IMR-90 (cell line): Measurements from ENCODE around the gene CCNYL1. TPM values are rescaled to one million over a fixed set of nuclear protein-coding genes. Genes with fewer than 3 reads are reported as not detected.

Source experiments
- ATAC-seq: fragments of 200-7000 bp; cut with Tn5 transposase; 2 replicates; pipeline ENCODE4 v1.9.1; 2020; ENCODE audit warnings: low read depth, mild to moderate bottlenecking, moderate library complexity
- BruUV-seq: library from RNA; stranded (reverse); fragments of 400-500 nt; replicated peaks from 2 replicates; lab custom pipeline; 2021; lab: Mats Ljungman, UMichigan
- CTCF ChIA-PET: fragments of 300-600 bp; formaldehyde crosslinking; extraction: SDS; loops from one replicate; lab custom pipeline; 2021; ENCODE audit warnings: antibody characterized with exemption; lab: Yijun Ruan, JAX
- POLR2A ChIA-PET: fragments of 300-600 bp; sonication (Branson Sonifier 250); formaldehyde crosslinking; loops from one replicate; lab custom pipeline; 2022; ENCODE audit warnings: antibody characterized with exemption; ENCODE audit not compliant: unreplicated experiment; lab: Charles Lee
- DNase-seq: peaks from one replicate; pipeline ENCODE4 v3.0.0; 2013
- H2AFZ ChIP-seq: replicated peaks from 2 replicates; pipeline ENCODE3; 2013; ENCODE audit warnings: low read length, mild to moderate bottlenecking; ENCODE audit not compliant: poor library complexity
- H2AK5ac ChIP-seq: 2 replicates; pipeline ENCODE4 v1.6.1; 2013; ENCODE audit warnings: low read depth, low read length, inconsistent platforms
- H2AK9ac ChIP-seq: replicated peaks from 2 replicates; pipeline ENCODE3; 2013; ENCODE audit warnings: mild to moderate bottlenecking, low read depth, low read length, moderate library complexity; ENCODE audit not compliant: poor library complexity
- H2BK120ac ChIP-seq: 2 replicates; pipeline ENCODE4 v1.6.1; 2013; ENCODE audit warnings: low read depth, low read length, inconsistent platforms
- H2BK15ac ChIP-seq: 3 replicates; pipeline ENCODE4 v1.6.1; 2013; ENCODE audit warnings: low read depth, low read length, inconsistent platforms
- H2BK20ac ChIP-seq: 2 replicates; pipeline ENCODE4 v1.6.1; 2013; ENCODE audit warnings: low read depth, mild to moderate bottlenecking, inconsistent platforms, low read length, moderate library complexity
- H2BK5ac ChIP-seq: 2 replicates; pipeline ENCODE4 v1.6.1; 2013; ENCODE audit warnings: mild to moderate bottlenecking, low read depth, low read length, inconsistent platforms; ENCODE audit not compliant: poor library complexity, severe bottlenecking
- H3K14ac ChIP-seq: replicated peaks from 2 replicates; pipeline ENCODE4 v1.6.1; 2013; ENCODE audit warnings: low read depth, low read length, inconsistent platforms
- H3K18ac ChIP-seq: 2 replicates; pipeline ENCODE4 v1.6.1; 2013; ENCODE audit warnings: low read depth, low read length, control low read depth
- H3K23ac ChIP-seq: 2 replicates; pipeline ENCODE4 v1.6.1; 2013; ENCODE audit warnings: low read depth, low read length, inconsistent platforms
- H3K27ac ChIP-seq: 2 replicates; pipeline ENCODE4 v1.5.1; 2013; ENCODE audit warnings: mild to moderate bottlenecking, control low read depth, low read length; ENCODE audit not compliant: insufficient read depth
- H3K27me3 ChIP-seq: 2 replicates; pipeline ENCODE4 v1.6.1; 2013; ENCODE audit warnings: low read length; ENCODE audit not compliant: control insufficient read depth, insufficient read depth
- H3K36me3 ChIP-seq: 2 replicates; pipeline ENCODE4 v1.6.1; 2013; ENCODE audit warnings: low read length, mixed read lengths; ENCODE audit not compliant: control insufficient read depth, insufficient read depth
- H3K4ac ChIP-seq: 2 replicates; pipeline ENCODE4 v1.6.1; 2013; ENCODE audit warnings: low read depth, low read length, inconsistent platforms
- H3K4me1 ChIP-seq: 2 replicates; pipeline ENCODE4 v1.6.1; 2013; ENCODE audit warnings: low read length, mixed read lengths; ENCODE audit not compliant: control insufficient read depth, insufficient read depth
- H3K4me2 ChIP-seq: 2 replicates; pipeline ENCODE4 v1.6.1; 2013; ENCODE audit warnings: low read depth, mild to moderate bottlenecking, control low read depth, low read length, moderate library complexity
- H3K4me3 ChIP-seq: 2 replicates; pipeline ENCODE4 v1.5.1; 2013; ENCODE audit warnings: low read depth, mild to moderate bottlenecking, control low read depth, low read length, moderate library complexity; ENCODE audit not compliant: insufficient read depth
- H3K56ac ChIP-seq: 2 replicates; pipeline ENCODE4 v1.6.1; 2013; ENCODE audit warnings: low read length, inconsistent platforms; ENCODE audit not compliant: insufficient read depth; ENCODE audit errors: extremely low read depth
- H3K79me1 ChIP-seq, 2 experiments: 2 replicates each; pipeline ENCODE4 v1.6.1; 2013; ENCODE audit warnings: low read length in 2 of 2, inconsistent platforms in 1 of 2, low read depth in 1 of 2
- H3K9ac ChIP-seq: 2 replicates; pipeline ENCODE4 v1.6.1; 2013; ENCODE audit warnings: low read depth, low read length, control low read depth
- H3K9me1 ChIP-seq: 2 replicates; pipeline ENCODE4 v1.6.1; 2013; ENCODE audit warnings: low read length, inconsistent platforms; ENCODE audit not compliant: insufficient read depth
- H3K9me3 ChIP-seq: 2 replicates; pipeline ENCODE4 v1.6.1; 2013; ENCODE audit warnings: low read length; ENCODE audit not compliant: control insufficient read depth, insufficient read depth
- H4K20me1 ChIP-seq: 2 replicates; pipeline ENCODE4 v1.6.1; 2013; ENCODE audit warnings: low read length, inconsistent platforms; ENCODE audit not compliant: insufficient read depth
- H4K5ac ChIP-seq: 2 replicates; pipeline ENCODE4 v1.6.1; 2013; ENCODE audit warnings: mild to moderate bottlenecking, low read depth, low read length, control low read depth
- H4K8ac ChIP-seq, 2 experiments: 2 replicates each; pipeline ENCODE4 v1.6.1; 2013; ENCODE audit warnings: low read depth in 2 of 2, low read length in 2 of 2, control low read depth in 1 of 2, inconsistent platforms in 1 of 2
- H4K91ac ChIP-seq: 2 replicates; pipeline ENCODE4 v1.6.1; 2013; ENCODE audit warnings: low read depth, low read length, inconsistent platforms; ENCODE audit not compliant: insufficient read depth
- BHLHE40 ChIP-seq: fragments of 150-350 bp; IDR thresholded peaks from 2 replicates; pipeline ENCODE4 v1.6.1; 2016; ENCODE audit warnings: mild to moderate bottlenecking, low read depth, low read length
- CEBPB ChIP-seq: IDR thresholded peaks from 2 replicates; pipeline ENCODE4 v1.6.1; 2012; ENCODE audit warnings: low read depth, low read length, improper control_type of control experiment
- CHD1 ChIP-seq: IDR thresholded peaks from 2 replicates; pipeline ENCODE4 v1.6.1; 2012; ENCODE audit warnings: low read depth, low read length, improper control_type of control experiment
- FOS ChIP-seq: fragments of 150-350 bp; IDR thresholded peaks from 2 replicates; pipeline ENCODE4 v1.6.1; 2016; ENCODE audit warnings: low read depth, low read length
- MAFK ChIP-seq: IDR thresholded peaks from 2 replicates; pipeline ENCODE4 v1.6.1; 2012; ENCODE audit warnings: low read depth, low read length, improper control_type of control experiment
- MXI1 ChIP-seq: IDR thresholded peaks from 2 replicates; pipeline ENCODE4 v1.6.1; 2012; ENCODE audit warnings: low read depth, mild to moderate bottlenecking, low read length, moderate library complexity, borderline replicate concordance
- RFX5 ChIP-seq: IDR thresholded peaks from 2 replicates; pipeline ENCODE4 v1.8.0; 2012; ENCODE audit warnings: low read depth, mild to moderate bottlenecking, low read length, moderate library complexity
- SMC3 ChIP-seq: fragments of 150-350 bp; IDR thresholded peaks from 2 replicates; pipeline ENCODE4 v1.6.1; 2016; ENCODE audit warnings: low read depth, mild to moderate bottlenecking, antibody characterized with exemption, low read length, moderate library complexity
- WGBS, 2 experiments: methylation state at CpG; one replicate each; pipeline versions ENCODE4 v1.1.5 to v1.1.7; 2013; ENCODE audit warnings: missing lambda C conversion rate in 2 of 2; ENCODE audit not compliant: insufficient read length in 1 of 2; ENCODE audit errors: extremely low coverage in 2 of 2; 5-methylcytosine and 5-hydroxymethylcytosine counted together
- dilution Hi-C: fragments of 300-500 bp; cut with HindIII; formaldehyde crosslinking; loops from one replicate; pipeline ENCODE4 v1.14.3; 2018; ENCODE audit warnings: low sequenced_read_pairs; ENCODE audit not compliant: unreplicated experiment
- in situ Hi-C: fragments of 300-500 bp; cut with MboI; formaldehyde crosslinking; loops from 3 replicates; pipeline ENCODE4 v1.14.3; 2019; ENCODE audit warnings: low sequenced_read_pairs, inconsistent platforms, mixed read lengths
- intact Hi-C: fragments of 100-400 bp; cut with micrococcal nuclease; formaldehyde crosslinking; loops from 2 replicates; pipeline ENCODE4 v1.10.0; 2022
- polyA plus RNA-seq, 3 experiments: library from polyadenylated mRNA; depleted of rRNA; stranded (reverse); fragments of >200 nt; gene quantifications; 2 replicates each; pipeline ENCODE4 v1.2.3, GENCODE V29; 2012; ENCODE audit warnings: low replicate concordance in 1 of 3
- total RNA-seq: library from RNA; depleted of rRNA; stranded (reverse); fragments of >200 nt; gene quantifications from 2 replicates; pipeline ENCODE4 v1.2.3, GENCODE V29; 2012
- TF ChIP-seq, protein P1 (sequence below): fragments of 150-350 bp; IDR thresholded peaks from 2 replicates; pipeline ENCODE4 v1.6.1; 2017; ENCODE audit warnings: mild to moderate bottlenecking, antibody characterized with exemption, low read length, low read depth
- TF ChIP-seq, protein P2 (sequence below): fragments of 150-350 bp; IDR thresholded peaks from 2 replicates; pipeline ENCODE4 v1.6.1; 2016; ENCODE audit warnings: low read depth, mild to moderate bottlenecking, low read length, moderate library complexity, borderline replicate concordance

The CCNYL1 gene
- total and polyA plus RNA-seq, 2 of the 4 experiments (the other 2 are of a cell fraction) = 5.4 to 7.3 TPM

DNA sequence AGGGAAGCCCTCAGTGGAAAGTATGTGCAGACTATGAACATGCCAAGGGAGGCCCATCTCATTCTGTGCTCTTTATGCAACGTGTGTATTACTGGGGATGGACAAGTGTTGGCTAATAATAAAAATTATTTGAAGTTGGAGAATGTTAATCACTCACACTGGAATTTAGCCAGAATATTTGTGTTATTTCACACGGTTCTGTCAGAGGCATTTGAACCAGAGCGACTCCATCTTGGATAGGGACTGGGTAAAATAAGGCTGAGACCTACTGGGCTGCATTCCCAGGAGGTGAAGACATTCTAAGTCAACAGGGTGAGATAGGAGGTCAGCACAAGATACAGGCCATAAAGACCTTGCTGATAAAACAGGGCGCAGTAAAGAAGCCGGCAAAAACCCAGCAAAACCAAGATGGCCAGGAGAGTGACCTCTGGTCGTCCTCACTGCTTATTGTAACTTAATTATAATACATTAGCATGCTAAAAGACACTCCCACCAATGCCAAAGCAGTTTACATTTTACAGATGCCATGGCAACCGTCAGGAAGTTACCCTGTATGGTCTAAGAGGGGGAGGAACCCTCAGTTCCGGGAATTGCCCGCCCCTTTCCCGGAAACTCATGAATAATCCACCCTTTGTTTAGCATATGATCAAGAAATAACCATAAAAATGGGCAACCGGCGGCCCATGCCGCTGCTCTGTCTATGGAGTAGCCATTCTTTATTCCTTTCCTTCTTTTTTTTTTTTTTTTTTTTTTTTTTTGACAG is 60.8 kb downstream of the CCNYL1 start:
- H3K14ac ChIP-seq = no peak overlapping the region
- H3K4me3 ChIP-seq = no peak overlapping the region
- H3K9me3 ChIP-seq = no peaks in the 10 kb centered on the region
- H3K27me3 ChIP-seq = no peaks in the 10 kb centered on the region; the same call in 1 of the 2 replicates
- no peak overlapping the region for H4K5ac ChIP-seq
- H3K56ac ChIP-seq = no peak overlapping the region
- no peak overlapping the region for H2BK20ac ChIP-seq
- TF ChIP-seq CEBPB (no peak), CHD1 (no peak), MXI1 (no peak), RFX5 (no peak), BHLHE40 (no peak), SMC3 (no peak), FOS (no peak), MAFK (no peak)
- TF ChIP-seq, protein P1, sequence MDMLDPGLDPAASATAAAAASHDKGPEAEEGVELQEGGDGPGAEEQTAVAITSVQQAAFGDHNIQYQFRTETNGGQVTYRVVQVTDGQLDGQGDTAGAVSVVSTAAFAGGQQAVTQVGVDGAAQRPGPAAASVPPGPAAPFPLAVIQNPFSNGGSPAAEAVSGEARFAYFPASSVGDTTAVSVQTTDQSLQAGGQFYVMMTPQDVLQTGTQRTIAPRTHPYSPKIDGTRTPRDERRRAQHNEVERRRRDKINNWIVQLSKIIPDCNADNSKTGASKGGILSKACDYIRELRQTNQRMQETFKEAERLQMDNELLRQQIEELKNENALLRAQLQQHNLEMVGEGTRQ = no peak
- TF ChIP-seq, protein P2, sequence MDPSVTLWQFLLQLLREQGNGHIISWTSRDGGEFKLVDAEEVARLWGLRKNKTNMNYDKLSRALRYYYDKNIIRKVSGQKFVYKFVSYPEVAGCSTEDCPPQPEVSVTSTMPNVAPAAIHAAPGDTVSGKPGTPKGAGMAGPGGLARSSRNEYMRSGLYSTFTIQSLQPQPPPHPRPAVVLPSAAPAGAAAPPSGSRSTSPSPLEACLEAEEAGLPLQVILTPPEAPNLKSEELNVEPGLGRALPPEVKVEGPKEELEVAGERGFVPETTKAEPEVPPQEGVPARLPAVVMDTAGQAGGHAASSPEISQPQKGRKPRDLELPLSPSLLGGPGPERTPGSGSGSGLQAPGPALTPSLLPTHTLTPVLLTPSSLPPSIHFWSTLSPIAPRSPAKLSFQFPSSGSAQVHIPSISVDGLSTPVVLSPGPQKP = no peak
- H3K18ac ChIP-seq = no peak overlapping the region
- H2BK5ac ChIP-seq = no peak overlapping the region
- no peak overlapping the region for H3K9ac ChIP-seq
- H3K36me3 ChIP-seq = no peaks in the 10 kb centered on the region
- no peak overlapping the region for H4K91ac ChIP-seq
- intact Hi-C loops = no loop called here
- no peak overlapping the region for H3K4ac ChIP-seq
- H2AK9ac ChIP-seq = no peak overlapping the region
- in situ Hi-C loops = no loop called here
- no peaks in the 10 kb centered on the region; the same call in 1 of the 2 replicates for H4K20me1 ChIP-seq
- no CpG with 5 or more reads among the region's 13 CpGs for WGBS, 2 experiments
- POLR2A ChIA-PET = no interaction called here
- no peak overlapping the region for H3K23ac ChIP-seq
- CTCF ChIA-PET = no interaction called here
- BruUV-seq = no TSS peak
- H2BK15ac ChIP-seq = no peak overlapping the region
- no peak overlapping the region for H4K8ac ChIP-seq
- ATAC-seq (no peak), DNase-seq (no peak)
- dilution Hi-C loops = no loop called here
- no peak overlapping the region for H2BK120ac ChIP-seq
- no peak overlapping the region for H3K4me2 ChIP-seq
- H3K4me1 ChIP-seq = peaks cover 5% of the 10 kb centered on the region; the same call in 1 of the 2 replicates
- H2AFZ ChIP-seq = no peak overlapping the region
- H3K79me1 ChIP-seq = no peaks in the 10 kb centered on the region
- H2AK5ac ChIP-seq = no peak overlapping the region
- no peaks in the 10 kb centered on the region; the same call in 1 of the 2 replicates for H3K9me1 ChIP-seq
- no peak overlapping the region for H3K27ac ChIP-seq
